AML-193 (cell line): ENCODE results near the gene KCNQ1.

ENCODE experiments used
- DNase-seq, 2 experiments: peaks; one replicate each; lab custom pipeline; 2025; lab: John Stamatoyannopoulos, UW

The KCNQ1 gene

GRCh38 chr11:2766166-2766565 lies 321.4 kb downstream of the KCNQ1 start:
- DNase-seq: no peak

DNA sequence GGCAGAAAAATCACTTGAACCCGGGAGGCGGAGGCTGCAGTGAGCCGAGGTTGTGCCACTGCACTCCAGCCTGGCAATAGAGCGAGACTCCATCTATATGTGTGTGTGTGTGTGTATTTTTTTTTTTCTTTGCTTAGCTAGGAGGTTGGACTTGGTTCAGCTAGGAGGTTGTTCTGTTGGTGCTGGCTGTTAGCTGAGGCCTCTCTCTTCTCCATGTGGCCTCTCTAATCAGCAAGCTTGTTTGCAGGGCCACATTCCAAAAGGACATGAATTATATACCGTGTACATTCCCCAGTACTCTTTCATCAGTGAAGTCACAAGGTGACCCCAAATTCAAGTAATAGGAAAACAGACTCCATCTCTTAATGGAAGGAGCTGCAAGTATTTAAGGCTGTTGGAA lies 322.3 kb downstream of the KCNQ1 start:
- DNase-seq: no peak

- no peak for DNase-seq
Observed at GRCh38 chr11:2767801-2768200, 323.0 kb downstream of the KCNQ1 start.

- no peak for DNase-seq
Observed at GRCh38 chr11:2768471-2769408, 323.9 kb downstream of the KCNQ1 start.

DNA sequence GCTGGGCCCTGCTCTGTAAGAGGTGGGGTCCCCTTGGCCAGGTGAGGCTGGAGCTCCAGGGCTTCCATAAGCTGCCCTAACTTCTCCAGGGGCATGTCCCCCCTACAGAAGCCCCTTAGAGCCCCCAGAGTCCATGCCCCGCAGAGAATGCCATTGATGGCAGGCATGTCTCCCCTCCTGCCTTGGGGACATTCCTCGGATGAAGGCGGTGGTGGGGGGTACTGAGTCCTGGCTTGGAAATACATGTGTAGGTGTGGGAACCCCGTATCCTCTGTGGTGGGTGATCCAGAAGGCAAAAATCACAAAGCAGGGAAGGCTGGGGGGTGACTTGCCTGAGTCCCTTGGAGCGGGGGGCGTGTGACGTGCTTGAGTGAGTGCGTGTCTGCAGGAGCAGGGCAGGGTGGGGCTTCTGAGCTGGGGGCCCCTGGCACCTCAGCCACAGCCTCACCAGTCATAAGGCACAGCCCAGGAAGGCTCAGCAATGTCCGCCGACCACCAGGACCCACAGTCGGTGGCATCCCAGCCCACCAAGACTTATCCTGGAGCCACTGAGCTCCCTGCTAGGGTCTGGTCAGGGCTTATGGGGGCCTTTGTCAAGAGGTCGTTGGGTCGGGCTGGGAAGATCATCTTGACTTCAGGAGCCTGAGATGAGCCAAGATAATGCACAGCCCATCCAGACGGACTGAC lies 324.7 kb downstream of the KCNQ1 start:
- DNase-seq: no peak

GRCh38 chr11:2770096-2770751 lies 325.4 kb downstream of the KCNQ1 start:
- no peak for DNase-seq

DNA sequence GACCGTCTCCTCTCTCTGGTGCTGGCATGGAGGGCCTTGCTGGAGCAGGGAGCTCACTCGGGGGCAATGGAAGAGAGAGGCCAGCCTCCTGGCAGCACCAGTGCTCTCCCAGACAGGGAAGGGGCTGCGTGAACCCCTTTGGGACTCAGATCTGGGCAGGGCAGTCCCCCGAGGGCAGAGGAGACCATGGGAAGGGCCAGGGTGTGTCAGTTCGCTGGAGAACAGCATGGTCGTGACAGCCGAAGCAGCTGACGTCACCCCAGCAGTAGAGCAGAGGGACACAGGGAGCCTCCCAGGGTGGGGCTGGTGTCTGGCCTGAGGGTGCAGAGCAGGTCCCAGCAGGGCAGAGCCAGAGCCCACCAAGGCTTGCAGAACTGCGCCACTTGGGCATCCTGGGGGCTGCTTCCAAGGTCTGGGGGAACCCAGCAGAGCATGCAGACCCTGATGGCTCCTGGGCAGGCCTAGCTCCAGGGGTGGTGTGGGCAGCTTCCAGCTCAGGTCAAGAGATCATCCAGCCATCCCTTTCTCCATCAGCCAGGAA lies 326.0 kb downstream of the KCNQ1 start:
- DNase-seq: no peak

- DNase-seq: no peak
Observed at GRCh38 chr11:2771758-2772466, 327.1 kb downstream of the KCNQ1 start.

- DNase-seq: no peak
Observed at GRCh38 chr11:2772544-2773031, 327.8 kb downstream of the KCNQ1 start.

GRCh38 chr11:2774173-2775082 lies 329.6 kb downstream of the KCNQ1 start:
- no peak for DNase-seq

GRCh38 chr11:2775083-2775625 lies 330.3 kb downstream of the KCNQ1 start:
- DNase-seq: no peak

DNA sequence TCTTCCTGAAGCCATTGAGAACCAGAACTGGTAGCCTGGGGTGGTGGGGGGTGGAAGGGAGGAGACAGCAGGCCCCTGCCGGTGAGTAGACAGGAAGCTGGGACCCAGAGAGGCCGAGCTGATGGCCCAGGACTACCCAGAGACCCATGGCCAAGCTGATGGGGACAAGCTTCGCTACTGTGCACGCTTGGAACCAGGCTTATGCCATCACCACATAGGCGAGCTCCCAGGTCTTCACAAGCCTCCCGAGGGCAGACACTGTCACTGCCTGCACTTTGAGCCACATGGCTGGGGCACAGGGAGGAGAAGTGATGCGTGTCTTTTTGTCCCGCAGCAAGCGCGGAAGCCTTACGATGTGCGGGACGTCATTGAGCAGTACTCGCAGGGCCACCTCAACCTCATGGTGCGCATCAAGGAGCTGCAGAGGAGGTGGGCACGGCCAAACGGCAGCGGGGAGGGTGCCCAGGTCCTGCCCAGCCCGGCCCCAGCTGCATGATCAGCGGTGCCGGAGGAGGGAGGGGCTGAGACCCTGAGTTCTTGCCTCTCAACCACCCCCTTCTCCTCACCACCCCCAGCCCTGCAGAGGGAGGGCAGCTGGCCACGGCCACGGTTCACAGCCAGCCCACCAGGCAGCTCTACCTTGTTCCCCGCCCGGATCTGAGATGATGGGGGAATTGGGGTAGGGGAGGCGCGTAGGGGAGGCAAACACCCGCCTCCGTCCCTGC lies 331.0 kb downstream of the KCNQ1 start:
- no peak for DNase-seq

DNA sequence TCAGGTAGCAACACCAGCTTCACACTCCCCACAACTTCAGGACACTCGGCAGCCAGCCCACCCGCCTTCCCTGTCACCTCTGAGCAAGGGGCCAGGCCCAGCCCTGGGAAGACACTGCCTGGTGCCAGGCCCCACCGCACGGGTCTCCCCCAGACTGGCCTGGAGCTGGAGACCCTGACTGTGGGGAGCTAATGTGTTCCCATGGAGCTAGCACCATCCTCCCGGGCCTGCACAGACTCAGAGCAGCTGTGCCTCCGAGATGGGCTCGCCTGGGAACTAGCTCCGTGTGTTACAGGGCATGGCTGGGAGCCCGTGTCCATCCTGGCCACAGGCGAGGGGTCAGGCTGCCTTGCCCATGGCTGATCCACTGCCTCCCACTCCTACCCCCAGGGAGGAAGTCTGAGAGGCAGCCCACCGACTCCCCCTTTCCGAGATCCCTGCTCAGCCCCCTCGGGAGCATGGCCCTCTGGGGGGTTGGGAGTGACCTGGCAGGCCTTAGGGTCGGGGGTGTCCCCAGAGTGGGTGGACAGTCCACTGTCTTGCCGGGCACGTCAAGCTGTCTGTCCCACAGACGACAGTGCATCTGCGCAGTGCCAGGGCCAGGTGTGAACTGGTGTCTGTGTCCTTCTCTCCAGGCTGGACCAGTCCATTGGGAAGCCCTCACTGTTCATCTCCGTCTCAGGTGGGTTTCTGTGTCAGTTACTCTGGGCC lies 331.7 kb downstream of the KCNQ1 start:
- DNase-seq: no peak

DNA sequence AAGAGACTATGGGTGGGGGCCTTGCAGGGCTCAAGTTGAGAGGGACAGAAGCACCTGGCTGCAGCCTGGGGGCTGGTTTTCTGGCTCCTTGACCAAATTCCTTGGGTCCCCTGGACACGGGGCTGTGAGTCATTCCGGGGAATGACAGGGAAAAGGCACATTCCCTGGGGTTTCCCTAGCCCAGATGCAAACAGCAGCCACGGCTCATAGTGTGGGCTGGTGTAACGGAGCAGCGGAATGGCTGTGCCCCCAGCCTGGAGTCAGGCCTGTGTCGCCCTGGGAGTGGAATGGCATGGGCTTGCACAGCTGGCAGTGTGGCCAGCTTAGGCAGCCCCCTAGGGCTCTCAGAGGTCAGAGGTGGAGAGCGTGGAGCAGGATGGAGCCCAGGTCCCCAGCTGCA lies 332.6 kb downstream of the KCNQ1 start:
- DNase-seq: no peak

- no peak for DNase-seq
Observed at GRCh38 chr11:2777871-2778629, 333.2 kb downstream of the KCNQ1 start.

DNA sequence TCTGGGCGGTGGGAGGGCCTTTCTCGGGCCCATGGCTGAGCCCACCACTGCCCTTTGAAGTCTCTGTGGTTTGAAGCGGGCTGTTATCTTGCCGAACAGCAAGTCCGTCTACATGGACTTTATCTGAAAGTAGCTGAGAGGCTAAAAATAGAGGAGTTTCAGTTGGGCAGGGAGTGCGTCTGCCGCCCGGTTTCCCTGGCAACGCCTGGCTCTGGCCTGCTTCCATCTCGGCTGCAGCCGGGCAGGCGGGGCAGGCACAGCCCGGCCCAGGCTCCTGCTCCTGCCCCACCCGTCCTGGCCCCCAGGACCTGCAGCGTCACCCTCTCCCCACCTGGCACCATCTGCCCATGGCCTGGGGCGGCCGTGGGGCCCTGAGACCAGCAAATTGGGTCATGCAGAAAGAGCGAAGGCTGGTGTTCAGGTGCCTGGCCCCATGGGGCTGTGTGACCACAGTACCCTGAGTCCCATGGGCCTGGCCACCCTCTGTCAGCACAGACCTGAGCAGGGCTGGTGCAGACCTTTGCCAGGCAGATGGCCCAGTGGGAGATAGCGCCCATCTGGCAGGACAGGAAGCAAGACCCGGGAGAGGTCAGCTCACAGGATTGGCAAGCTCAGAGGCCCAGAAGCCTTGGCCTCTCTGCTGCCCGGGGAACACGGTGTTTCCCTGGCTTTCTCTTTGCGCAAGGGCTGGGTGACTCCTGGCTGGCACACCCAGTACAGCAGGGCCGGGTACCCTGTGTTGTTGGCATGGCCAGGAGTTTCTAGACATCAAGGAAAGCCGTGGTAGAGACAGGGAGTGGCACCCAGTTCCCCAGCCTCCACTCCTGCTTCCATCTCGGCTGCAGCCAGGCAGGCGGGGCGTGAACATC lies 334.1 kb downstream of the KCNQ1 start:
- DNase-seq: no peak

GRCh38 chr11:2779499-2779980 lies 334.7 kb downstream of the KCNQ1 start:
- DNase-seq: no peak
